Thymus (tissue), 14 donors: ENCODE measurements around the gene PPM1D. TPM values are rescaled to one million over a fixed set of nuclear protein-coding genes. Genes with fewer than 3 reads are reported as not detected.
"Not testable (repeated sequence)": the region's sequence is repeated elsewhere in the genome, so short reads cannot be mapped to it uniquely, and the experiment has no call there.

Experiments used
- DNase-seq, 9 donors: peaks; one replicate each; pipeline ENCODE4 v3.0.0-alpha.2; 2013; ENCODE audit warnings: low spot score in 9 of 9, low read depth in 6 of 9, missing footprints in 1 of 9
- H3K27ac ChIP-seq, 2 donors: one replicate each; pipeline ENCODE4 v1.5.1; 2013; ENCODE audit warnings: control low read depth in 1 of 2, low read depth in 1 of 2, low read length in 1 of 2, mild to moderate bottlenecking in 1 of 2, moderate library complexity in 1 of 2
- H3K27me3 ChIP-seq, 2 donors: one replicate each; pipeline ENCODE4 v1.5.1; 2013; ENCODE audit warnings: low read length in 1 of 2; ENCODE audit not compliant: control insufficient read depth in 2 of 2, insufficient read depth in 1 of 2
- H3K36me3 ChIP-seq, 2 donors: one replicate each; pipeline ENCODE4 v1.5.1; 2013; ENCODE audit warnings: low read length in 1 of 2, mild to moderate bottlenecking in 1 of 2, moderate library complexity in 1 of 2; ENCODE audit not compliant: control insufficient read depth in 2 of 2, insufficient read depth in 2 of 2
- H3K4me1 ChIP-seq, 2 donors: one replicate each; pipeline ENCODE4 v1.5.1; 2013; ENCODE audit warnings: low read length in 2 of 2; ENCODE audit not compliant: control insufficient read depth in 2 of 2, insufficient read depth in 2 of 2
- H3K4me3 ChIP-seq, 2 donors: one replicate each; pipeline ENCODE4 v1.5.1; 2013; ENCODE audit warnings: low read length in 2 of 2, control low read depth in 1 of 2, mild to moderate bottlenecking in 1 of 2
- H3K9me3 ChIP-seq, 2 donors: one replicate each; pipeline ENCODE4 v1.5.1; 2013; ENCODE audit warnings: low read length in 1 of 2, mild to moderate bottlenecking in 1 of 2; ENCODE audit not compliant: control insufficient read depth in 2 of 2, insufficient read depth in 1 of 2
- WGBS: extraction: QIAGEN DNeasy Blood & Tissue Kit; methylation state at CpG from one replicate; pipeline ENCODE4 v1.1.7; 2013; 5-methylcytosine and 5-hydroxymethylcytosine counted together
- long read RNA-seq, 10 donors: transcript quantifications; one replicate each; lab custom pipeline, GENCODE V29; 2026
- polyA plus RNA-seq: library from polyadenylated mRNA; stranded (reverse); fragments of 200-250 nt; gene quantifications from one replicate; pipeline ENCODE4 v1.2.3, GENCODE V29; 2013
- total RNA-seq: library from RNA; stranded (reverse); fragments of 120-200 nt; gene quantifications from one replicate; pipeline ENCODE4 v1.2.4, GENCODE V29; 2013
- donor health status: healthy.

The PPM1D gene
- total RNA-seq (10.9 TPM), polyA plus RNA-seq (6.5 TPM)
- long read RNA-seq, donor 1, result 0 reads
- long read RNA-seq, donor 2, result 0 reads
- long read RNA-seq, donor 3, full-length matches to known transcripts, result 5 of 5 reads
- long read RNA-seq, donor 3, partial matches to known transcripts, result 0 of 5 reads
- long read RNA-seq, donor 3, other reads (novel, unspliced or antisense), result 0 of 5 reads
- long read RNA-seq, donor 4, full-length matches to known transcripts, result 2 of 2 reads
- long read RNA-seq, donor 4, partial matches to known transcripts, result 0 of 2 reads
- long read RNA-seq, donor 4, other reads (novel, unspliced or antisense), result 0 of 2 reads
- long read RNA-seq, donor 5, full-length matches to known transcripts, result 6 of 11 reads
- long read RNA-seq, donor 5, partial matches to known transcripts, result 5 of 11 reads
- long read RNA-seq, donor 5, other reads (novel, unspliced or antisense), result 0 of 11 reads
- long read RNA-seq, donor 6, full-length matches to known transcripts, result 6 of 6 reads
- long read RNA-seq, donor 6, partial matches to known transcripts, result 0 of 6 reads
- long read RNA-seq, donor 6, other reads (novel, unspliced or antisense), result 0 of 6 reads
- long read RNA-seq, donor 7, full-length matches to known transcripts, result 4 of 4 reads
- long read RNA-seq, donor 7, partial matches to known transcripts, result 0 of 4 reads
- long read RNA-seq, donor 7, other reads (novel, unspliced or antisense), result 0 of 4 reads
- long read RNA-seq, donor 8, full-length matches to known transcripts, result 7 of 7 reads
- long read RNA-seq, donor 8, partial matches to known transcripts, result 0 of 7 reads
- long read RNA-seq, donor 8, other reads (novel, unspliced or antisense), result 0 of 7 reads
- long read RNA-seq, donor 9, full-length matches to known transcripts, result 6 of 6 reads
- long read RNA-seq, donor 9, partial matches to known transcripts, result 0 of 6 reads
- long read RNA-seq, donor 9, other reads (novel, unspliced or antisense), result 0 of 6 reads
- long read RNA-seq, donor 10, full-length matches to known transcripts, result 7 of 7 reads
- long read RNA-seq, donor 10, partial matches to known transcripts, result 0 of 7 reads
- long read RNA-seq, donor 10, other reads (novel, unspliced or antisense), result 0 of 7 reads

DNA sequence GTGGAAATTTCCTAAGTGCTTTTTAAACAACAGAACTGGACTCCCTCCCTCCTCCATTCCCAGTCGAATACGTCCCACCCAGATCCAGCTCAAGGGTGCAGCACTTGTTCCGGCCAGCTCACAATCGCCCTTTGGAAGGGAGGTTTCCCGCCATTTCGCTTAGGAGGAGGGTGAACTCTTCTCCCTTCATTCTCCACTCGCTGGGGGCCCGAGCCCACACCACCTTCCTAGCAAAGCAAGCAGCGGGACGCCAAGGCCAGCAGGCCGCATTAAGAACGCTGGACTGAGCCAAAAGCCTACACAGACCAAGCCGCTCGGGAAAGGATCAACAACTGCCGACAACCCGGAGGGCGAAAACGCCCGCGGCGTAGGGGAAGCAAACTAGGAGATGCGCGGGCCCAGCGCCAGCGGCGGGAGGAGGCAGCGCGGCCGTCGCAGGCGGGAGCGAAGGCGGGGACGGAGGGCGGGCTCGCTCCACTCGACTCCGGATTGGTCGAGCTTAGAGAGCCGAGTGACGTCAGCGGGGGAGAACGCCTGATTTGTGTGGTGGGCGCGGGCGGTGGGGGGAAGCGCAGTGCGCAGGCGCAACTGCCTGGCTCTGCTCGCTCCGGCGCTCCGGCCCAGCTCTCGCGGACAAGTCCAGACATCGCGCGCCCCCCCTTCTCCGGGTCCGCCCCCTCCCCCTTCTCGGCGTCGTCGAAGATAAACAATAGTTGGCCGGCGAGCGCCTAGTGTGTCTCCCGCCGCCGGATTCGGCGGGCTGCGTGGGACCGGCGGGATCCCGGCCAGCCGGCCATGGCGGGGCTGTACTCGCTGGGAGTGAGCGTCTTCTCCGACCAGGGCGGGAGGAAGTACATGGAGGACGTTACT, at the start of gene PPM1D:
PPM1D (plus strand) TSS at position 574 of the 870 bp plus-strand sequence; CDS start at position 796, 222 bp downstream.
- Histone ChIP-seq H3K27ac (peak within 1 kb of the TSS; percentile 92), H3K4me1 (peaks cover 7 to 8% of the 10 kb centered on the region in 2 donors), H3K27me3 (no peaks in the 10 kb centered on the region), H3K9me3 (peaks cover 0 to 3% of the 10 kb centered on the region in 2 donors), H3K4me3 (peak within 1 kb of the TSS; percentile 92 to 95), H3K36me3 (no peaks in the 10 kb centered on the region)
- under 1% methylated on average over 83 of the region's 83 CpGs for WGBS
- DNase-seq, result peak; percentile 90 to 99 (median 97)

DNA sequence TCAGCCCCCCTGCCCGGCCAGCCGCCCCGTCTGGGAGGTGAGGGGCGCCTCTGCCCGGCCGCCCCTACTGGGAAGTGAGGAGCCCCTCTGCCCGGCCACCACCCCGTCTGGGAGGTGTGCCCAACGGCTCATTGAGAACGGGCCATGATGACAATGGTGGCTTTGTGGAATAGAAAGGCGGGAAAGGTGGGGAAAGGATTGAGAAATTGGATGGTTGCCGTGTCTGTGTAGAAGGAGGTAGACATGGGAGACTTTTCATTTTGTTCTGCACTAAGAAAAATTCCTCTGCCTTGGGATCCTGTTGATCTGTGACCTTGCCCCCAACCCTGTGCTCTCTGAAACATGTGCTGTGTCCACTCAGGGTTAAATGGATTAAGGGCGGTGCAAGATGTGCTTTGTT, 47.7 kb upstream of the PPM1D start:
- H3K9me3 ChIP-seq, result peaks cover 0 to 14% of the 10 kb centered on the region in 2 donors
- not testable (repeated sequence) for H3K27me3 ChIP-seq, H3K4me3 ChIP-seq, H3K4me1 ChIP-seq, H3K27ac ChIP-seq, H3K36me3 ChIP-seq, DNase-seq
- 95% methylated on average over 6 of the region's 13 CpGs for WGBS

DNA sequence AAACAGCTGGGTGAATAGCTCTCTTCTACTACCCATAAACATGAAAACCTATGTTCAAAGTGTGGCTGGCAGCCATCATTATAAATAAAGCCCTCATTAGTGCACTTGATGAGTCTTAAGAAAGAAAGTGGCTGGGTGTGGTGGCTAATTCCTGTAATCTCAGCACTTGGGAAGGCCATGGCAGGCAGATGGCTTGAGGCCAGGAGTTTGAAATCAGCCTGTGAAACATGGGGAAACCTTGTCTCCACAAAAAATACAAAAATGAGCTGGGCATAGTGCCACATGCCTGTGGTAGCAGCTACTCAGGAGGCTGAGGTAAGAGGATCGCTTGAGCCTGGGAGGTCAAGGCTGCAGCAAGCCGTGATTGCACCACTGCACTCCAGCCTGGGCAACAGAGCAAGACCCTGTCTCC, 45.6 kb upstream of the PPM1D start:
- Histone ChIP-seq H3K4me3 (no peak overlapping the region), H3K27me3 (no peaks in the 10 kb centered on the region), H3K9me3 (peaks cover 2 to 27% of the 10 kb centered on the region in 2 donors), H3K36me3 (no peaks in the 10 kb centered on the region), H3K4me1 (no peaks in the 10 kb centered on the region), H3K27ac (no peak overlapping the region)
- 99% methylated on average over 2 of the region's 2 CpGs for WGBS
- DNase-seq, result no peak

DNA sequence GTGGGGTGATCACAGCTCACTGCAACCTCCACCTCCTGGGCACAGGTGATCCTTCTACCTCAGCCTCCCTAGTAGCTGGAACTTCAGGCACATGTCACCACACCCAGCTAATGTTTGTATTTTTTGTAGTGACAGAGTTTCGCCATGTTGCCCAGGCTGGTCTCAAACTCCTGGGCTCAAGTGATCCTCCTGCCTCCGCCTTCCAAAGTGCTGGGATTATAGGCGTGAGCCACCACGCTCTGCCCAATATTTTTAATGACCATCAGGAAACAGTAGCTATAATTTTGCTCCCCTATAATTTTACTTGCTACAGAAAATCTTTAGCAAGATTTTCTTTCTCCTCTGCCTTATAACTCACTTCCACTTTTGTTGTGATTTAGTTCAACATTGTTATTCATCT, 44.2 kb upstream of the PPM1D start:
- Histone ChIP-seq H3K4me3 (no peak overlapping the region), H3K9me3 (peaks cover 3 to 27% of the 10 kb centered on the region in 2 donors), H3K27me3 (no peaks in the 10 kb centered on the region), H3K27ac (no peak overlapping the region), H3K4me1 (no peaks in the 10 kb centered on the region), H3K36me3 (no peaks in the 10 kb centered on the region)
- WGBS, result 99% methylated on average over 4 of the region's 4 CpGs
- no peak for DNase-seq

DNA sequence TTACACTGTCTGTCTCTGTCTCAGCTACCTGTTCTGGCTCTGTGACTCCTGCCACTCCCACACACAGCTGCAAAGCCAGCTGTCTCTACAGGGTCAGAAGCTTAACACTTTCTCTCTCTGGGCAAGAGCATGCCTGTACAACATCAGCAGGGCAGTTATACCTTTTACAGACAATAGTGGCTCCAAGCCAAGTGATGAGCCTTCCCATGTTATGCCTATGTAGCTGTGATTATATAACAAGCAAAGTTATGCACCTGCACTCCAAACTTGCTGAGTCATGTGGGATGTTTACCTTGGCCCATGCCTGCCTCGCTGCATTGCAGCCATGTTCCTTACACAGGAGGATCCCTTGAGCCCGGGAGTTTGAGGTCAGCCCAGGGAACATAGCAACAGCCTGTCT, 42.2 kb upstream of the PPM1D start:
- Histone ChIP-seq H3K9me3 (peaks cover 3 to 27% of the 10 kb centered on the region in 2 donors), H3K36me3 (no peaks in the 10 kb centered on the region), H3K27me3 (no peaks in the 10 kb centered on the region), H3K27ac (no peak overlapping the region), H3K4me3 (no peak overlapping the region), H3K4me1 (no peaks in the 10 kb centered on the region)
- 94% methylated on average over 2 of the region's 2 CpGs for WGBS
- DNase-seq, result peak in 1 of 9 donors; percentile 16

DNA sequence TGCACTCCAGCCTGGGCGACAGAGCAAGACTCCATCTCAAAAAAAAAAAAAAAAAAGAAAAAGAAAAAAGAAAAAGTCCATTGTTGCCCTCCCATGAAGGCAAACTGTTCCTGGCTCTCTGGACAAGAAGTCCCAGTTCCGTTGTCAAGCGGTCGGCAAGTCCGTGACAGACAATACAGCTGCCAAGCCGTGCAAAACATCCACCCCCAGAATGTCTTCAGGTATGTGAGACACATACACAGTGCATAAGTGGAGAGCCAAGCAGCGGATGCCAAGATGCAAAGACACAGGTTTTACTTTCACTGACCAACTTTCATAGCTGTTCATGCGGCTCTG, 40.4 kb upstream of the PPM1D start:
- no peaks in the 10 kb centered on the region for H3K4me1 ChIP-seq
- 98% methylated on average over 8 of the region's 8 CpGs for WGBS
- no peak overlapping the region for H3K27ac ChIP-seq
- no peak overlapping the region for H3K4me3 ChIP-seq
- no peak for DNase-seq
- H3K27me3 ChIP-seq, result no peaks in the 10 kb centered on the region
- H3K36me3 ChIP-seq, result no peaks in the 10 kb centered on the region
- peaks cover 3 to 19% of the 10 kb centered on the region in 2 donors for H3K9me3 ChIP-seq

DNA sequence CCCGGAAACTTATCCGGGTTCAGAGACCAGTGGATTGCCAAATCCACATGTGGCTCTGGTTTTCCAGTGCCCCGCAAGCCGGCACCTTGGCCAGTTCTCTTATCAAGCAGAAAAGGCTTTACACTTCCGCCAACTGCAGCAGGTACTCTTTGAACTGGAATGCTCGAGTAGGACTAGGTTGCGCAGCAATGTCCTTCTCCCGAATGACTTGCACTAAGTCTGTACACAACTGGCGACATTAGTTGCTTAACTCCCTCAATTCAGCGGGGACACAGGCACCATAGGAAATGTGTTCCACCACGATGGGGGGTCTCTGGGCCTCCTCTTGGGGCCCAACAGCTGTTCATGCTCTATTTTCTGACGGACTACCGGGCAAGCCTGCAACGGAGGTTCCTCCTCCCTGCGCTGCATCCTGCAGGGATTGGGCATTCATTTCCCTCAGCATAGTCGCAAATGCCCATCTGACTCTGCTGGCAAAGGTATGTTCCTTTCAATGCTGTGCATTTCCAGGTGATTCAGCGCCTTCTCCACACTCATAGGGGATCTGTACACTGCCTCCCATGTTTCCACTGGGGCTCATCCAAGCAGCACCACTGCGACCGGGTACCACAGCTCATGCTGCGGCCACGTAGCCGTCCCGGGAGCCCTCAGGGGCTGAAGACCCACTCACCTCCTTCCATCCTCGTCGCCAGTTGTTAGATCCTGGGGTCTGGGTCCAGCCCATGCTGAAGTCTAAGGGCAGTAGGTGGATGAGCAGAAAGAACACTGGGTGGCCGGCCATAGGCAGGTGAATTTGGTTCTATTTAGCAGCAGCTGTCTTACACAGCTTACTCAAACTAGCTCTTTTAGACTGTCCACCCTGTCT, 39.8 kb upstream of the PPM1D start:
- no peak overlapping the region for H3K4me3 ChIP-seq
- H3K9me3 ChIP-seq, result peaks cover 3 to 19% of the 10 kb centered on the region in 2 donors
- 95% methylated on average over 26 of the region's 26 CpGs for WGBS
- H3K27me3 ChIP-seq, result no peaks in the 10 kb centered on the region
- no peaks in the 10 kb centered on the region for H3K36me3 ChIP-seq
- no peak for DNase-seq
- no peak overlapping the region for H3K27ac ChIP-seq
- no peaks in the 10 kb centered on the region for H3K4me1 ChIP-seq

DNA sequence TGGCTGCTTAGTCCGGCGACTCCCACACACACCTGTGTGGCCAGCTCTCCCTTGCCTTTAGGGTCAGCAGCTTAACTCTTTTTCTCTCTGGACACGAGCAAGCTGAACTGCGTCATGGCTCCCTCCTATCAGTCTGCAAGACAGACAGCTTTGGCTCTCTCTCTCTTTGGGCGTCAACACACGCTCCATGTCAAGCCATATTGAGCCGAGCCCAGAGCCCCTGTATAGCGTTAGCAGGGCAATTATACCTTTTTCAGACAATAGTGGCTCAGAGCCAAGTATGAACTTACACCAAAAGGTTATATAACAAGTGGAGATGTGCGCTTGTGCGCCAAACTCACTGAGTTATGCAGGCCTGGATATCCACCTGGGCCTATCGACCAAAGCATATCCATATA, 39.1 kb upstream of the PPM1D start:
- peaks cover 3 to 19% of the 10 kb centered on the region in 2 donors for H3K9me3 ChIP-seq
- no peaks in the 10 kb centered on the region for H3K4me1 ChIP-seq
- no peak for DNase-seq
- H3K27ac ChIP-seq, result no peak overlapping the region
- no peak overlapping the region for H3K4me3 ChIP-seq
- 97% methylated on average over 11 of the region's 11 CpGs for WGBS
- no peaks in the 10 kb centered on the region for H3K36me3 ChIP-seq
- no peaks in the 10 kb centered on the region for H3K27me3 ChIP-seq
